Skeletal muscle satellite cell (primary cell): Measurements from ENCODE around the gene DAND5. TPM values are rescaled to one million over a fixed set of nuclear protein-coding genes. Genes with fewer than 3 reads are reported as not detected.

Experiments
- H3K27me3 ChIP-seq: 2 replicates; pipeline ENCODE4 v1.7.0; 2013; ENCODE audit warnings: low read length; ENCODE audit not compliant: control insufficient read depth, insufficient read depth
- H3K36me3 ChIP-seq: 2 replicates; pipeline ENCODE4 v1.7.0; 2013; ENCODE audit warnings: mild to moderate bottlenecking, control low read depth, low read length; ENCODE audit not compliant: insufficient read depth
- H3K4me1 ChIP-seq: 2 replicates; pipeline ENCODE4 v1.7.0; 2013; ENCODE audit warnings: low read length; ENCODE audit not compliant: control insufficient read depth, insufficient read depth
- H3K4me2 ChIP-seq: 2 replicates; pipeline ENCODE4 v1.7.0; 2013; ENCODE audit warnings: mild to moderate bottlenecking, low read length
- H3K4me3 ChIP-seq: 2 replicates; pipeline ENCODE4 v1.7.0; 2013; ENCODE audit warnings: low read length
- H3K9ac ChIP-seq: 2 replicates; pipeline ENCODE4 v1.7.0; 2013; ENCODE audit warnings: mild to moderate bottlenecking, low read depth, low read length, moderate library complexity
- H3K9me3 ChIP-seq: replicated peaks from 2 replicates; pipeline ENCODE4 v1.7.0; 2013; ENCODE audit warnings: mild to moderate bottlenecking, control low read depth, low read length
- total RNA-seq: library from RNA; depleted of rRNA; stranded (reverse); fragments of >200 nt; gene quantifications from 2 replicates; pipeline ENCODE4 v1.2.3, GENCODE V29; 2012; rRNA removed

The DAND5 gene
- not detected in 2 replicates for total RNA-seq

- peaks cover 16% of the 10 kb centered on the region for H3K4me1 ChIP-seq
Measured at GRCh38 chr19:12969292-12969988, at the start of gene DAND5. Gene DAND5, plus strand, starts transcription at chr19:12969576. Its CDS starts 85 bp downstream, at chr19:12969661.

GRCh38 chr19:12921047-12921446, 48.3 kb upstream of the DAND5 start:
- Histone ChIP-seq H3K4me1 (peaks cover 4% of the 10 kb centered on the region), H3K4me3 (no peak overlapping the region), H3K36me3 (peaks cover 31% of the 10 kb centered on the region), H3K27me3 (no peaks in the 10 kb centered on the region), H3K9ac (no peak overlapping the region), H3K9me3 (no peaks in the 10 kb centered on the region), H3K4me2 (no peak overlapping the region)

More at GRCh38 chr19:12969292-12969988, at the start of gene DAND5:
- Histone ChIP-seq H3K4me3 (no peak within 1 kb of the TSS), H3K4me2 (peak within 1 kb of the TSS; percentile 12), H3K9me3 (no peaks in the 10 kb centered on the region), H3K27me3 (no peaks in the 10 kb centered on the region), H3K9ac (no peak within 1 kb of the TSS), H3K36me3 (no peaks in the 10 kb centered on the region)

GRCh38 chr19:12922959-12923358, 46.4 kb upstream of the DAND5 start:
- Histone ChIP-seq H3K27me3 (no peaks in the 10 kb centered on the region), H3K4me2 (no peak overlapping the region), H3K9me3 (no peaks in the 10 kb centered on the region), H3K4me1 (peaks cover 4% of the 10 kb centered on the region), H3K4me3 (no peak overlapping the region), H3K36me3 (peaks cover 42% of the 10 kb centered on the region), H3K9ac (no peak overlapping the region)

GRCh38 chr19:12924621-12925310, 44.6 kb upstream of the DAND5 start:
- Histone ChIP-seq H3K4me1 (no peaks in the 10 kb centered on the region), H3K27me3 (no peaks in the 10 kb centered on the region), H3K4me3 (no peak overlapping the region), H3K4me2 (no peak overlapping the region), H3K9me3 (no peaks in the 10 kb centered on the region), H3K36me3 (peaks cover 56% of the 10 kb centered on the region), H3K9ac (no peak overlapping the region)

GRCh38 chr19:12930002-12930645, 39.3 kb upstream of the DAND5 start:
- H3K36me3 ChIP-seq: peaks cover 36% of the 10 kb centered on the region

GRCh38 chr19:12932392-12933286, 36.7 kb upstream of the DAND5 start:
- H3K4me2 ChIP-seq: peak overlapping the region; percentile 92
- H3K9me3 ChIP-seq: no peaks in the 10 kb centered on the region
- peak overlapping the region; percentile 93 for H3K9ac ChIP-seq
- H3K4me3 ChIP-seq: peak overlapping the region; percentile 88
- no peaks in the 10 kb centered on the region for H3K27me3 ChIP-seq
- H3K4me1 ChIP-seq: peaks cover 11% of the 10 kb centered on the region
- H3K36me3 ChIP-seq: peaks cover 23% of the 10 kb centered on the region

More at GRCh38 chr19:12930002-12930645, 39.3 kb upstream of the DAND5 start:
- Histone ChIP-seq H3K4me2 (no peak overlapping the region), H3K4me3 (no peak overlapping the region), H3K4me1 (peaks cover 6% of the 10 kb centered on the region), H3K9ac (no peak overlapping the region), H3K9me3 (no peaks in the 10 kb centered on the region), H3K27me3 (no peaks in the 10 kb centered on the region)

- H3K4me2 ChIP-seq: peak within 1 kb of the TSS; percentile 92
- no peaks in the 10 kb centered on the region for H3K27me3 ChIP-seq
- peaks cover 16% of the 10 kb centered on the region for H3K4me1 ChIP-seq
- H3K9me3 ChIP-seq: no peaks in the 10 kb centered on the region
- H3K9ac ChIP-seq: peak within 1 kb of the TSS; percentile 93
- peaks cover 18% of the 10 kb centered on the region for H3K36me3 ChIP-seq
- H3K4me3 ChIP-seq: peak within 1 kb of the TSS; percentile 88
Measured at GRCh38 chr19:12933287-12934072, 35.9 kb upstream of the DAND5 start, which contains the start of gene FARSA. Gene FARSA, minus strand, starts transcription at chr19:12933711. Its CDS starts 15 bp downstream, at chr19:12933696.

- peaks cover 21% of the 10 kb centered on the region for H3K4me1 ChIP-seq
- no peaks in the 10 kb centered on the region for H3K9me3 ChIP-seq
- H3K4me2 ChIP-seq: no peak overlapping the region
- H3K9ac ChIP-seq: no peak overlapping the region
- peaks cover 21% of the 10 kb centered on the region for H3K36me3 ChIP-seq
- no peak overlapping the region for H3K4me3 ChIP-seq
- no peaks in the 10 kb centered on the region for H3K27me3 ChIP-seq
Measured at GRCh38 chr19:12935071-12935470, 34.3 kb upstream of the DAND5 start.

GRCh38 chr19:12936582-12936981, 32.8 kb upstream of the DAND5 start:
- Histone ChIP-seq H3K27me3 (no peaks in the 10 kb centered on the region), H3K9me3 (no peaks in the 10 kb centered on the region), H3K4me2 (no peak overlapping the region), H3K4me3 (no peak overlapping the region), H3K4me1 (peaks cover 31% of the 10 kb centered on the region), H3K9ac (no peak overlapping the region), H3K36me3 (peaks cover 31% of the 10 kb centered on the region)

- peak overlapping the region; percentile 74 for H3K9ac ChIP-seq
Measured at GRCh38 chr19:12937093-12937926, 32.1 kb upstream of the DAND5 start.

More at GRCh38 chr19:12937093-12937926, 32.1 kb upstream of the DAND5 start:
- peaks cover 33% of the 10 kb centered on the region for H3K4me1 ChIP-seq
- no peaks in the 10 kb centered on the region for H3K9me3 ChIP-seq
- H3K4me2 ChIP-seq: peak overlapping the region; percentile 95
- H3K4me3 ChIP-seq: peak overlapping the region; percentile 73
- H3K27me3 ChIP-seq: no peaks in the 10 kb centered on the region
- peaks cover 38% of the 10 kb centered on the region for H3K36me3 ChIP-seq
